HepG2 (cell line): ENCODE data around the gene RPS6KA2. TPM values are rescaled to one million over a fixed set of nuclear protein-coding genes. Genes with fewer than 3 reads are reported as not detected.

Experiments used
- ATAC-seq: fragments of 200-7000 bp; cut with Tn5 transposase; 3 replicates; pipeline ENCODE4 v1.9.1; 2020; ENCODE audit warnings: mild to moderate bottlenecking, moderate library complexity
- BruUV-seq: library from RNA; stranded (reverse); fragments of 400-500 nt; replicated peaks from 2 replicates; lab custom pipeline; 2021; lab: Mats Ljungman, UMichigan
- CTCF ChIA-PET: fragments of 300-600 bp; formaldehyde crosslinking; extraction: SDS; loops from one replicate; lab custom pipeline; 2021; ENCODE audit warnings: low total read pairs, inconsistent platforms, low intra/inter-chr PET ratio; lab: Yijun Ruan, JAX
- POLR2A ChIA-PET: fragments of 350-600 bp; sonication (Branson Sonifier 250); formaldehyde crosslinking; loops from one replicate; lab custom pipeline; 2020; ENCODE audit warnings: antibody characterized with exemption, inconsistent platforms; lab: Yijun Ruan, JAX
- DNase-seq: peaks from one replicate; pipeline ENCODE4 v3.0.0-alpha.2; 2015; ENCODE audit warnings: low spot score
- FAIRE-seq: peaks from 3 replicates; lab custom pipeline; 2011; peaks lifted over from hg19 to GRCh38; lab: Jason Lieb, UNC
- H2AFZ ChIP-seq: one replicate; pipeline ENCODE4 v1.6.1; 2011; ENCODE audit warnings: low read length, inconsistent platforms
- H3K27ac ChIP-seq: fragments of 300-600 bp; 3 replicates; pipeline ENCODE4 v1.8.0; 2011; ENCODE audit warnings: mixed run types, mild to moderate bottlenecking, mixed read lengths, low read length, inconsistent platforms; ENCODE audit not compliant: insufficient read depth; ENCODE audit errors: extremely low read length
- H3K27me3 ChIP-seq, 2 experiments: fragments of 200-600 bp in 1 of 2; 2 replicates in 1 of 2; 3 replicates in 1 of 2; pipeline versions ENCODE4 v1.6.0 to v1.8.0; 2011; ENCODE audit warnings: low read length in 2 of 2, mild to moderate bottlenecking in 2 of 2, moderate library complexity in 2 of 2, inconsistent platforms in 1 of 2; ENCODE audit not compliant: insufficient read depth in 2 of 2, control insufficient read depth in 1 of 2
- H3K36me3 ChIP-seq, 2 experiments: fragments of 200-600 bp in 1 of 2; replicated peaks in 1 of 2; 2 replicates in 1 of 2; 3 replicates in 1 of 2; pipeline versions ENCODE4 v1.5.1 to v1.8.0; 2011; ENCODE audit warnings: low read length in 2 of 2, inconsistent platforms in 1 of 2; ENCODE audit not compliant: insufficient read depth in 2 of 2, control insufficient read depth in 1 of 2
- H3K4me1 ChIP-seq: 2 replicates; pipeline ENCODE4 v1.5.1; 2012; ENCODE audit warnings: low read length, inconsistent platforms; ENCODE audit not compliant: insufficient read depth
- H3K4me2 ChIP-seq: 2 replicates; pipeline ENCODE4 v1.6.0; 2011; ENCODE audit warnings: low read depth, low read length, inconsistent platforms
- H3K4me3 ChIP-seq, 3 experiments: fragments of 200-600 bp in 1 of 3; sonication (generic), shearing (Covaris generic) in 1 of 3; replicated peaks in 1 of 3; 2 replicates each; pipeline ENCODE4 v1.5.1; 2011 to 2016; ENCODE audit warnings: low read length in 3 of 3, inconsistent platforms in 2 of 3, low read depth in 2 of 3, mild to moderate bottlenecking in 2 of 3, control low read depth in 1 of 3, mixed read lengths in 1 of 3; ENCODE audit not compliant: insufficient read depth in 1 of 3
- H3K79me2 ChIP-seq: one replicate; pipeline ENCODE4 v1.6.1; 2011; ENCODE audit warnings: low read length, inconsistent platforms; ENCODE audit not compliant: insufficient read depth
- H3K9ac ChIP-seq: 2 replicates; pipeline ENCODE4 v1.6.0; 2011; ENCODE audit warnings: mild to moderate bottlenecking, low read depth, low read length, inconsistent platforms; ENCODE audit not compliant: insufficient read depth
- H3K9me3 ChIP-seq: 2 replicates; pipeline ENCODE4 v1.5.1; 2012; ENCODE audit warnings: mild to moderate bottlenecking, low read length
- H4K20me1 ChIP-seq: 2 replicates; pipeline ENCODE4 v1.6.0; 2011; ENCODE audit warnings: inconsistent platforms, mild to moderate bottlenecking, low read length, moderate library complexity; ENCODE audit not compliant: insufficient read depth
- NFE2L1 ChIP-seq: sonication (generic); formaldehyde crosslinking; IDR thresholded peaks from 2 replicates; pipeline ENCODE4 v1.4.0; 2020; ENCODE audit warnings: missing genetic modification reagents, mild to moderate bottlenecking, borderline replicate concordance
- RNF219 ChIP-seq: sonication (generic); formaldehyde crosslinking; IDR thresholded peaks from 2 replicates; pipeline ENCODE4 v1.5.0; 2020; ENCODE audit warnings: mild to moderate bottlenecking, missing genetic modification reagents
- SCMH1 ChIP-seq: sonication (generic); formaldehyde crosslinking; IDR thresholded peaks from 2 replicates; pipeline ENCODE4 v1.9.0; 2021; ENCODE audit warnings: missing genetic modification reagents, mild to moderate bottlenecking, borderline replicate concordance
- SOX13 ChIP-seq, 3 experiments: fragments of 450-650 bp in 1 of 3; sonication (generic) in 1 of 3; formaldehyde crosslinking in 1 of 3; IDR thresholded peaks in 2 of 3; conservative IDR thresholded peaks in 1 of 3; 2 replicates each; pipeline versions ENCODE4 v1.5.0 to v1.6.1; 2016 to 2020; ENCODE audit warnings: antibody characterized with exemption in 1 of 3, mild to moderate bottlenecking in 1 of 3, missing compliant biosample characterization in 1 of 3, missing genetic modification reagents in 1 of 3, moderate library complexity in 1 of 3
- ZBTB2 ChIP-seq: sonication (generic); formaldehyde crosslinking; IDR thresholded peaks from 2 replicates; pipeline ENCODE4 v1.8.0; 2022; ENCODE audit warnings: low read depth, missing genetic modification reagents
- ZFP36L1 ChIP-seq: sonication (generic); formaldehyde crosslinking; IDR thresholded peaks from 2 replicates; pipeline ENCODE4 v1.8.0; 2022; ENCODE audit warnings: mild to moderate bottlenecking, missing genetic modification reagents, moderate library complexity
- ZFX ChIP-seq: sonication (generic); formaldehyde crosslinking; IDR thresholded peaks from 2 replicates; pipeline ENCODE4 v1.4.0; 2020; ENCODE audit warnings: mild to moderate bottlenecking, low read depth, missing genetic modification reagents, moderate library complexity
- ZMYM4 ChIP-seq: sonication (generic); formaldehyde crosslinking; IDR thresholded peaks from 2 replicates; pipeline ENCODE4 v1.8.1; 2023; ENCODE audit warnings: mild to moderate bottlenecking, missing genetic modification reagents
- ZNF557 ChIP-seq: sonication (generic); formaldehyde crosslinking; IDR thresholded peaks from 2 replicates; pipeline ENCODE4 v1.4.0; 2020; ENCODE audit warnings: missing genetic modification reagents
- WGBS: methylation state at CpG from one replicate; pipeline ENCODE4 v1.1.6; 2017; ENCODE audit warnings: low lambda C conversion rate; 5-methylcytosine and 5-hydroxymethylcytosine counted together
- in situ Hi-C: cut with HindIII; loops from 2 replicates; pipeline ENCODE4 v1.10.0; 2017; ENCODE audit warnings: low pct_unique_long_range_greater_than_20kb; ENCODE audit not compliant: extremely low pct_ligation_motif_present
- intact Hi-C: fragments of 100-400 bp; cut with micrococcal nuclease; formaldehyde crosslinking; loops from one replicate; pipeline ENCODE4 v1.10.0; 2022; ENCODE audit not compliant: unreplicated experiment
- polyA plus RNA-seq, 8 experiments: library from polyadenylated mRNA; depleted of rRNA in 3 of 8; stranded (reverse) in 7 of 8; unstranded in 1 of 8; fragments of >200 nt; fragmentation: Illumina TruSeq in 4 of 8; extraction: Trizol in 4 of 8; gene quantifications; 2 replicates each; pipeline versions ENCODE4 v1.2.1 to v1.2.3, GENCODE V29; 2011 to 2016; ENCODE audit warnings: low read depth in 4 of 8, missing spikeins in 1 of 8, mixed read lengths in 1 of 8; ENCODE audit not compliant: insufficient read depth in 1 of 8
- total RNA-seq, 5 experiments: library from RNA; depleted of rRNA; stranded (reverse); fragments of >200 nt; fragmentation: Illumina TruSeq; extraction: Trizol; gene quantifications; 2 replicates each; pipeline ENCODE4 v1.2.3, GENCODE V29; 2016; ENCODE audit warnings: low read depth in 1 of 5

Gene RPS6KA2
- total and polyA plus RNA-seq, 2 of the 13 experiments (the other 11 are each of a cell fraction or from before 2014, with no cell fraction given), result 0.22 to 0.38 TPM

- TF ChIP-seq NFE2L1 (CRISPR knock-in tag) (no peak), SOX13 (IDR thresholded peaks at IDR 0.05) (no peak), SOX13 (CRISPR knock-in tag; conservative IDR thresholded peaks at IDR 0.05 in 1 of 2, IDR thresholded peaks at IDR 0.05 in 1 of 2) (no peak), SCMH1 (CRISPR knock-in tag) (no peak), RNF219 (CRISPR knock-in tag) (no peak), ZNF557 (CRISPR knock-in tag) (no peak), ZFP36L1 (CRISPR knock-in tag) (no peak)
- TF ChIP-seq, all 625 proteins: peak for 0
Measured at GRCh38 chr6:166555086-166555485, 72.0 kb downstream of the RPS6KA2 start (continued).

GRCh38 chr6:166554316-166554715 is 72.7 kb downstream of the RPS6KA2 start:
- intact Hi-C loops (no loop called here), in situ Hi-C loops (no loop called here)
- no peak for FAIRE-seq
- H3K9me3 ChIP-seq, result no peaks in the 10 kb centered on the region
- WGBS, result 22% methylated on average over 8 of the region's 8 CpGs
- no peaks in the 10 kb centered on the region for H3K79me2 ChIP-seq
- ChIA-PET POLR2A (no interaction called here), CTCF (no interaction called here)
- no peak for DNase-seq
- no peak overlapping the region for H3K27ac ChIP-seq
- H3K4me2 ChIP-seq, result no peak overlapping the region
- no peak overlapping the region for H3K9ac ChIP-seq
- ATAC-seq, result no peak
- TF ChIP-seq ZMYM4 (CRISPR knock-in tag) (no peak), ZFX (CRISPR knock-in tag) (no peak), ZBTB2 (CRISPR knock-in tag) (no peak)
- H3K36me3 ChIP-seq, result no peaks in the 10 kb centered on the region
- no peaks in the 10 kb centered on the region for H3K4me1 ChIP-seq
- H3K27me3 ChIP-seq, result peaks cover 5 to 71% of the 10 kb centered on the region in 2 experiments; a peak in 3 of 5 replicates
- H4K20me1 ChIP-seq, result no peaks in the 10 kb centered on the region
- BruUV-seq, result no TSS peak
- no peak overlapping the region for H3K4me3 ChIP-seq
- H2AFZ ChIP-seq, result no peak overlapping the region
